Measurements from ENCODE around the gene STAG3.

DNA sequence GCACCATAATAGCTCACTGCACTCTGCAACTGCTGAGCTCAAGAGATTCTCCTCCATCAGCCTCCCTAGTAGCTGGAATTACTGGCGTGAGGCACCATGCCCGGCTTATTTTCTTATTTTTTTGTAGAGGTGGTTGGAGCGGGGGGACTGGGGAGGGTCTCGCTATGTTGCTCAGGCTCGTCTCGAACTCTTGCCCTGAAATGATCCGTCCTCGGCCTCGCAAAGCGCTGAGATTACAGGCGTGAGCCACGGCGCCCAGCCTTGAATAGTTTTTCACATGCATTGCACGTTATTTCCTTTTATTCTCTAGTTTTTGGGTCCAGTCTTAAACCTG is 29.5 kb upstream of the STAG3 start:
- TF ChIP-seq POLR2A (IDR thresholded peaks at IDR 0.05), result no peak
- TF ChIP-seq, protein P1, sequence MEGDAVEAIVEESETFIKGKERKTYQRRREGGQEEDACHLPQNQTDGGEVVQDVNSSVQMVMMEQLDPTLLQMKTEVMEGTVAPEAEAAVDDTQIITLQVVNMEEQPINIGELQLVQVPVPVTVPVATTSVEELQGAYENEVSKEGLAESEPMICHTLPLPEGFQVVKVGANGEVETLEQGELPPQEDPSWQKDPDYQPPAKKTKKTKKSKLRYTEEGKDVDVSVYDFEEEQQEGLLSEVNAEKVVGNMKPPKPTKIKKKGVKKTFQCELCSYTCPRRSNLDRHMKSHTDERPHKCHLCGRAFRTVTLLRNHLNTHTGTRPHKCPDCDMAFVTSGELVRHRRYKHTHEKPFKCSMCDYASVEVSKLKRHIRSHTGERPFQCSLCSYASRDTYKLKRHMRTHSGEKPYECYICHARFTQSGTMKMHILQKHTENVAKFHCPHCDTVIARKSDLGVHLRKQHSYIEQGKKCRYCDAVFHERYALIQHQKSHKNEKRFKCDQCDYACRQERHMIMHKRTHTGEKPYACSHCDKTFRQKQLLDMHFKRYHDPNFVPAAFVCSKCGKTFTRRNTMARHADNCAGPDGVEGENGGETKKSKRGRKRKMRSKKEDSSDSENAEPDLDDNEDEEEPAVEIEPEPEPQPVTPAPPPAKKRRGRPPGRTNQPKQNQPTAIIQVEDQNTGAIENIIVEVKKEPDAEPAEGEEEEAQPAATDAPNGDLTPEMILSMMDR (IDR thresholded peaks at IDR 0.05), result no peak
